Activated CD8-positive, alpha-beta memory T cell treated with anti-CD3 and anti-CD28 coated beads, Interleukin-2, amount 50 U/mL, for 24 hours (primary cell): ENCODE results near the gene RNF214.
"Not testable (repeated sequence)": the region's sequence is repeated elsewhere in the genome, so short reads cannot be mapped to it uniquely, and the experiment has no call there.

Experiments used
- DNase-seq: peaks from one replicate; pipeline ENCODE4 v3.0.0-alpha.2; 2020; ENCODE audit errors: extremely low read depth

The RNF214 gene

GRCh38 chr11:117197516-117198456, 34.7 kb upstream of the RNF214 start:
- no peak for DNase-seq

- no peak for DNase-seq
Observed at GRCh38 chr11:117198613-117199012, 33.9 kb upstream of the RNF214 start.

GRCh38 chr11:117199053-117199915, 33.2 kb upstream of the RNF214 start, which contains the start of gene TAGLN:
Gene TAGLN, plus strand, starts transcription at chr11:117199370. Its CDS starts 3,644 bp downstream, at chr11:117203014.
- no peak for DNase-seq

- no peak for DNase-seq
Observed at GRCh38 chr11:117199916-117200812, 32.3 kb upstream of the RNF214 start.

- no peak for DNase-seq
Observed at GRCh38 chr11:117200813-117201657, 31.4 kb upstream of the RNF214 start.

GRCh38 chr11:117201658-117202305, 30.7 kb upstream of the RNF214 start:
- DNase-seq: no peak

- no peak for DNase-seq
Observed at GRCh38 chr11:117202386-117203068, 29.9 kb upstream of the RNF214 start.

- DNase-seq: no peak
Observed at GRCh38 chr11:117203069-117203407, 29.4 kb upstream of the RNF214 start.

GRCh38 chr11:117204283-117205080, 28.0 kb upstream of the RNF214 start:
- no peak for DNase-seq

GRCh38 chr11:117205211-117205818, 27.2 kb upstream of the RNF214 start:
- no peak for DNase-seq

GRCh38 chr11:117206111-117206510, 26.4 kb upstream of the RNF214 start:
- not testable (repeated sequence) for DNase-seq

- DNase-seq: not testable (repeated sequence)
Observed at GRCh38 chr11:117206859-117207258, 25.6 kb upstream of the RNF214 start.

GRCh38 chr11:117207481-117207880, 25.0 kb upstream of the RNF214 start:
- DNase-seq: not testable (repeated sequence)

GRCh38 chr11:117208710-117209109, 23.8 kb upstream of the RNF214 start:
- not testable (repeated sequence) for DNase-seq

GRCh38 chr11:117209351-117210125, 22.9 kb upstream of the RNF214 start:
- DNase-seq: not testable (repeated sequence)

GRCh38 chr11:117210620-117211019, 21.9 kb upstream of the RNF214 start:
- no peak for DNase-seq

- no peak for DNase-seq
Observed at GRCh38 chr11:117212697-117213355, 19.6 kb upstream of the RNF214 start.
